Psoas muscle (tissue), 8 donors: Measurements from ENCODE around the gene LIN52. TPM values are rescaled to one million over a fixed set of nuclear protein-coding genes. Genes with fewer than 3 reads are reported as not detected.

ENCODE experiments used
- ATAC-seq, 4 donors: fragments of 200-7000 bp; cut with Tn5 transposase; one replicate each; pipeline ENCODE4 v1.9.1; 2020; ENCODE audit warnings: moderate library complexity in 3 of 4, mild to moderate bottlenecking in 2 of 4
- DNase-seq, 2 donors: peaks; one replicate each; pipeline ENCODE4 v3.0.0-alpha.2; 2020
- H3K27ac ChIP-seq: fragments of 200-600 bp; one replicate; pipeline ENCODE4 v1.8.0; 2022
- H3K27me3 ChIP-seq, 3 donors: fragments of 200-600 bp in 1 of 3; one replicate each; pipeline versions ENCODE4 v1.6.1 to v1.8.0; 2013 to 2022; ENCODE audit warnings: low read length in 2 of 3, mild to moderate bottlenecking in 2 of 3, moderate library complexity in 1 of 3; ENCODE audit not compliant: insufficient read depth in 3 of 3
- H3K36me3 ChIP-seq, 2 donors: fragments of 200-600 bp in 1 of 2; one replicate each; pipeline versions ENCODE4 v1.6.1 to v1.8.0; 2013 to 2022; ENCODE audit warnings: low read depth in 1 of 2, mild to moderate bottlenecking in 1 of 2, moderate library complexity in 1 of 2; ENCODE audit not compliant: insufficient read depth in 1 of 2
- H3K4me1 ChIP-seq: fragments of 200-600 bp; one replicate; pipeline ENCODE4 v1.8.0; 2022
- H3K4me3 ChIP-seq: fragments of 200-600 bp; one replicate; pipeline ENCODE4 v1.8.0; 2022; ENCODE audit warnings: mild to moderate bottlenecking
- H3K9me3 ChIP-seq: fragments of 200-600 bp; one replicate; pipeline ENCODE4 v1.8.0; 2022
- WGBS, 3 donors: extraction: QIAGEN DNeasy Blood & Tissue Kit; methylation state at CpG; one replicate each; pipeline versions ENCODE4 v1.1.6 to v1.1.7; 2013; 5-methylcytosine and 5-hydroxymethylcytosine counted together
- intact Hi-C, 2 donors: fragments of 100-400 bp; cut with DNase I; formaldehyde crosslinking; loops; one replicate each; pipeline versions ENCODE4 v1.11.0 to v1.14.2; 2022
- polyA plus RNA-seq, 3 donors: library from polyadenylated mRNA; stranded (reverse); fragments of 200-250 nt; gene quantifications; one replicate each; pipeline ENCODE4 v1.2.3, GENCODE V29; 2013
- total RNA-seq, 4 donors: library from RNA; stranded (reverse); fragmentation: NEBNext Ultra II Directional in 2 of 4; extraction: Animal tissue kit (Norgen Biotek cat#: 25700) in 2 of 4; gene quantifications; one replicate each; pipeline versions ENCODE4 v1.2.1 to v1.2.4, GENCODE V29; 2021 to 2023
- TF ChIP-seq, protein P1 (sequence below): fragments of 200-600 bp; IDR thresholded peaks from one replicate; pipeline ENCODE4 v1.8.0; 2022; ENCODE audit warnings: antibody characterized with exemption
- donor health status: healthy with polysubstance abuse.
- donor health status: DM: no; HTN: no; CAD: no; lungs with moderate emphysema.
- donor health status: Bipolar disorder and iron deficiency.
- donor health status: healthy.
- donor health status: DM: yes; HTN: yes; CAD: no.
- donor health status: DM: no; HTN: no; CAD: no.
- donor health status: DM: no; HTN: no; CAD: no.
- donor health status: DM: yes; HTN: yes; CAD: no.

The LIN52 gene
- total and polyA plus RNA-seq, 7 donors = 1.7 to 8.6 (median 3.5) TPM

DNA sequence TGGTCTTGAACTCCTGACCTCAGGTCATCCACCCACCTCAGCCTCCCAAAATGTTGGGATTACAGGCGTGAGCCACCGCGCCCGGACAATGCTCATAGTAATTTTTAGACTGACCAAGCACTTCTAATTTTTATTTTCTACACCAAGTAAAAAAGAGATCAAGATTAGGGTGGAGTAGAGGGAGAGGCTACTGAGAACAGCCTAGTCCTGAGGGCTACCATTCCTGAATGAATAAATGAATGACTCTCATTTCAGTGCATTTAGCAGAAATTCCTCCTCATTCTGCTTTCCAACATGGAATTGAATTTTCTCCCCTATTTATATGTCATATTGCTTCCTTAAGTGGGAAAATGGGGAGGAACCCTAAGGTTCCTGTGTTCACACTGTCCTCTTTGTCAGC is 39.2 kb upstream of the LIN52 start:
- no peaks in the 10 kb centered on the region for H3K4me1 ChIP-seq
- DNase-seq = no peak
- WGBS, 3 donors = 96 to 100% (median 98%) methylated on average over 4 of the region's 4 CpGs
- H3K4me3 ChIP-seq = no peak overlapping the region
- H3K27ac ChIP-seq = no peak overlapping the region
- H3K36me3 ChIP-seq = peaks cover 0 to 4% of the 10 kb centered on the region in 2 donors
- no peaks in the 10 kb centered on the region for H3K27me3 ChIP-seq
- H3K9me3 ChIP-seq = no peaks in the 10 kb centered on the region
- intact Hi-C loops = no loop called here
- ATAC-seq = no peak
- TF ChIP-seq, protein P1, sequence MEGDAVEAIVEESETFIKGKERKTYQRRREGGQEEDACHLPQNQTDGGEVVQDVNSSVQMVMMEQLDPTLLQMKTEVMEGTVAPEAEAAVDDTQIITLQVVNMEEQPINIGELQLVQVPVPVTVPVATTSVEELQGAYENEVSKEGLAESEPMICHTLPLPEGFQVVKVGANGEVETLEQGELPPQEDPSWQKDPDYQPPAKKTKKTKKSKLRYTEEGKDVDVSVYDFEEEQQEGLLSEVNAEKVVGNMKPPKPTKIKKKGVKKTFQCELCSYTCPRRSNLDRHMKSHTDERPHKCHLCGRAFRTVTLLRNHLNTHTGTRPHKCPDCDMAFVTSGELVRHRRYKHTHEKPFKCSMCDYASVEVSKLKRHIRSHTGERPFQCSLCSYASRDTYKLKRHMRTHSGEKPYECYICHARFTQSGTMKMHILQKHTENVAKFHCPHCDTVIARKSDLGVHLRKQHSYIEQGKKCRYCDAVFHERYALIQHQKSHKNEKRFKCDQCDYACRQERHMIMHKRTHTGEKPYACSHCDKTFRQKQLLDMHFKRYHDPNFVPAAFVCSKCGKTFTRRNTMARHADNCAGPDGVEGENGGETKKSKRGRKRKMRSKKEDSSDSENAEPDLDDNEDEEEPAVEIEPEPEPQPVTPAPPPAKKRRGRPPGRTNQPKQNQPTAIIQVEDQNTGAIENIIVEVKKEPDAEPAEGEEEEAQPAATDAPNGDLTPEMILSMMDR = no peak

DNA sequence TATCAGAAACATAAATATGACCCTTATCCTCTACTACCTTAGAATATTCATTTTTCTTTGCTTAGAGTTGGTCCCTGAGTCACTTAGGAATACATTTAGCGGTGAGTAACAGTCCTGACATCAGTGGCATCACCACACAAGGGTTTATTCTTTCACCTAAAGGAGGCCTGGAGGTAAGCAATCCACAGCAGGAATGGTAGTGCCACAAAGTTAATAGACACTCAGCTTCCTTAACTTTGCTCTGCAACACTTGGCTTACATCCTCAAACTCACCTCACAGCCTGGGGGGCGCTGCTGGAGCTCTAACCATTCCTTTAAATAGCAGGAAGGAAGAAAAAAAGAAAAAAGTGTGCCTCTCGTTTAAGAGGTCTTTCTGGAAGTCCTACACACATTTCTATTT is 36.5 kb upstream of the LIN52 start:
- TF ChIP-seq, protein P1 = no peak
- 58 to 64% (median 58%) methylated on average over 3 of the region's 3 CpGs for WGBS, 3 donors
- H3K9me3 ChIP-seq = no peaks in the 10 kb centered on the region

DNA sequence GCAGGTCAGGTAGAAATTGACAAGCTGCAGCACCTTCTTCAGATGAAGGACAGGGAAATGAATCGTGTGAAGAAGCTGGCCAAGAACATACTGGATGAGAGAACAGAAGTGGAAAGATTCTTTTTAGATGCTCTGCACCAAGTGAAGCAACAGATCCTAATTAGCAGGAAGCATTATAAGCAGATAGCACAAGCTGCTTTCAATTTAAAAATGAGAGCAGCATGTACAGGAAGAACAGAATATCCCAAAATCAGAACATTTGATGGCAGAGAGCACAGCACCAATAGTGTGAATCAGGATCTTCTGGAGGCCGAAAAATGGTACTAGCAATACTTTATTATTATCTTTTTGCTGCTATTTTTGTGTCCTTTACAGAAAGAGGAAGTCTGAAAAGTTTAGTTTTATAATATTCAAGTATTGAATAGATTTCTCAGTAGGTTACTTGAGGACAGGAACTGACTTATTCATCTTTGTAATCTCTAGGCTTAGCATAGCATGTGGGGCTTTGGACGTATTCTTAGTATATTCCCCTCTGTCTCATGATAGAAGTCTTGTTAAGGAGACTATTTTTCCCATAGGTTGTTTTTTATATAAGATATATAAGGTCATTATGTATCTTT is 34.8 kb upstream of the LIN52 start:
- H3K9me3 ChIP-seq = no peaks in the 10 kb centered on the region
- H3K36me3 ChIP-seq = no peaks in the 10 kb centered on the region
- DNase-seq = no peak
- no peaks in the 10 kb centered on the region for H3K4me1 ChIP-seq
- TF ChIP-seq, protein P1 = no peak
- H3K27me3 ChIP-seq = no peaks in the 10 kb centered on the region
- H3K27ac ChIP-seq = no peak overlapping the region
- 76 to 78% (median 76%) methylated on average over 3 of the region's 3 CpGs for WGBS, 3 donors
- ATAC-seq = no peak
- H3K4me3 ChIP-seq = no peak overlapping the region
- intact Hi-C loops = no loop called here

More for the DNA sequence above, 36.5 kb upstream of the LIN52 start:
- Histone ChIP-seq H3K4me3 (no peak overlapping the region), H3K27ac (no peak overlapping the region), H3K36me3 (no peaks in the 10 kb centered on the region), H3K27me3 (no peaks in the 10 kb centered on the region), H3K4me1 (no peaks in the 10 kb centered on the region)
- intact Hi-C loops = no loop called here
- ATAC-seq (no peak), DNase-seq (no peak)

DNA sequence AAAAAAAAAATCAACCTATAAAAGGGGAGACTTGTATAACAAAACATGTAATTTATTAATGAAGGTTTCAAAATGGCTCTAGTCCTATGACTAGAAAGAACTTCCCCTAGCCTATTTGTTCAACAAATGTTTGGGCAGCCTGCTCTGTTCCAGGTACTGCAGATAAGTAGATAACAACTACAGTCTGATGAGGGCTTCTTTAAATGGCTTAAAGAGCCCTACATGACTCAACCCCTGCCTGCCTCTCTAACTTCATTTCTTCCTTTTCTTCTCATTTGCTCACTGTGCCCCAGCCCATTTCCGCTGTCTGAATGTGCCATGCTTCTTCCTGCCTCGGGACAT is 22.0 kb upstream of the LIN52 start:
- H3K27me3 ChIP-seq = no peaks in the 10 kb centered on the region
- peaks cover 8 to 99% of the 10 kb centered on the region in 2 donors for H3K36me3 ChIP-seq
- intact Hi-C loops = no loop called here
- ATAC-seq = no peak
- no peak overlapping the region for H3K4me3 ChIP-seq
- H3K9me3 ChIP-seq = no peaks in the 10 kb centered on the region
- DNase-seq = no peak
- TF ChIP-seq, protein P1 = no peak
- WGBS, 3 donors = 65 to 70% (median 69%) methylated on average over 2 of the region's 2 CpGs
- H3K27ac ChIP-seq = no peak overlapping the region
- H3K4me1 ChIP-seq = no peaks in the 10 kb centered on the region

DNA sequence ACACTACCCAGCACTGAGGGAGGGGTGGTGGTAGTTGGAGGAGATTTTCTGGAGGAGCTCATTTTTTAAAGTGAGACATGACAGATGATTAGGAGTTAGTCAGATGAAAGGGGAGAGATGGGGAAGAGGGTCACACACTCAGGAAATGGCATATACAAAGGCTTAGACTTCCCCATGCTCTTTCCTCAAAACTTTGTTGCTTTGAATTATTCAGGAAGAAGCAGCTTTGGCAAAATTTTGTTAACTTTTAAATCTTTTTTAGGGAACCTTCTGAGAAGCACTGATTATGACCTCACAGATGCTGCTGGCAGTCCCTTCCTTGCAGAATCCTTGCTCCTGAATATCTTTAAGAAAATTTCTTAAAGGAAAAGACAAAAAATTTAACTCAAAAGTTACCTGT is 20.3 kb upstream of the LIN52 start:
- TF ChIP-seq, protein P1 = no peak
- DNase-seq (no peak), ATAC-seq (no peak)
- intact Hi-C loops = no loop called here
- H3K4me3 ChIP-seq = no peak overlapping the region
- no peaks in the 10 kb centered on the region for H3K9me3 ChIP-seq
- peaks cover 8 to 99% of the 10 kb centered on the region in 2 donors for H3K36me3 ChIP-seq
- no peaks in the 10 kb centered on the region for H3K27me3 ChIP-seq
- no peaks in the 10 kb centered on the region for H3K4me1 ChIP-seq
- H3K27ac ChIP-seq = no peak overlapping the region
